GM18526 (cell line): ENCODE results near the gene SLC25A22.

ENCODE experiments used
- POLR2A ChIP-seq: IDR thresholded peaks from 3 replicates; pipeline ENCODE4 v1.6.1; 2011; ENCODE audit not compliant: insufficient read length; ENCODE audit errors: extremely low read depth

SLC25A22 gene

GRCh38 chr11:749731-750130 is 48.4 kb downstream of the SLC25A22 start:
- TF ChIP-seq POLR2A: no peak

- TF ChIP-seq POLR2A: no peak
Observed at GRCh38 chr11:748007-748359, 50.1 kb downstream of the SLC25A22 start.

- TF ChIP-seq POLR2A: peak; percentile 70
Observed at GRCh38 chr11:747158-748006, 50.7 kb downstream of the SLC25A22 start, which contains the start of gene TALDO1. TALDO1 (plus strand) TSS chr11:747464; CDS start chr11:747482, 18 bp downstream.

GRCh38 chr11:746289-747157 is 51.6 kb downstream of the SLC25A22 start:
- TF ChIP-seq POLR2A: no peak

- TF ChIP-seq POLR2A: no peak
Observed at GRCh38 chr11:745428-745827, 52.7 kb downstream of the SLC25A22 start.

- no peak for TF ChIP-seq POLR2A
Observed at GRCh38 chr11:742571-743201, 55.4 kb downstream of the SLC25A22 start.

- TF ChIP-seq POLR2A: no peak
Observed at GRCh38 chr11:742156-742546, 55.9 kb downstream of the SLC25A22 start.
